Ishikawa (cell line): ENCODE measurements around the gene POMGNT1.

Experiments used
- CEBPB ChIP-seq: IDR thresholded peaks from 2 replicates; pipeline ENCODE4 v1.6.1; 2012
- FOXM1 ChIP-seq: IDR thresholded peaks from 2 replicates; pipeline ENCODE4 v1.6.1; 2012; ENCODE audit warnings: low read depth, borderline replicate concordance

- TF ChIP-seq FOXM1: no peak
- TF ChIP-seq CEBPB: no peak
These were observed 25.9 kb downstream of the POMGNT1 start for GRCh38 chr1:46172321-46172720.
